ENCODE measurements around the gene RAET1G. TPM values are rescaled to one million over a fixed set of nuclear protein-coding genes. Genes with fewer than 3 reads are reported as not detected.
"Not testable (repeated sequence)": the region's sequence is repeated elsewhere in the genome, so short reads cannot be mapped to it uniquely, and the experiment has no call there.

The RAET1G gene
- total RNA-seq, 1 experiment from 2014 or later = 0.45 TPM

GRCh38 chr6:149939909-149940671 is 17.2 kb upstream of the RAET1G start:
- ChIA-PET POLR2A (ENCODE audit: low non-redundant PET) (no interaction called here), CTCF (no interaction called here)
- TF ChIP-seq EZH2 (IDR thresholded peaks at IDR 0.05; ENCODE audit: borderline replicate concordance, low read depth, low read length, poor library complexity, severe bottlenecking) (no peak), CTCF (conservative IDR thresholded peaks at IDR 0.05; ENCODE audit: low read depth, low read length) (no peak)
- Histone ChIP-seq H3K4me1 (ENCODE audit: insufficient read depth, low read length, poor library complexity, severe bottlenecking) (no peaks in the 10 kb centered on the region), H3K4me3 (ENCODE audit: low read depth, low read length, poor library complexity, severe bottlenecking) (no peak overlapping the region), H3K9me3 (ENCODE audit: low read depth, low read length, poor library complexity, severe bottlenecking) (no peaks in the 10 kb centered on the region), H3K36me3 (ENCODE audit: insufficient read depth, low read length, poor library complexity, severe bottlenecking) (no peaks in the 10 kb centered on the region), H3K27ac (ENCODE audit: low read depth, low read length, poor library complexity, severe bottlenecking) (no peak overlapping the region), H3K27me3 (replicated peaks; ENCODE audit: insufficient read depth, low read depth, low read length, poor library complexity) (peaks cover 23% of the 10 kb centered on the region)
- no peak for DNase-seq (ENCODE audit: low spot score)
- intact Hi-C loops (cut with micrococcal nuclease; ENCODE audit: unreplicated experiment) = loop anchor here (10.0 kb wide), 2 partner anchors 395 to 455 kb away; no protein-coding TSS in a partner anchor
- no TSS peak for BruUV-seq (replicated peaks)

DNA sequence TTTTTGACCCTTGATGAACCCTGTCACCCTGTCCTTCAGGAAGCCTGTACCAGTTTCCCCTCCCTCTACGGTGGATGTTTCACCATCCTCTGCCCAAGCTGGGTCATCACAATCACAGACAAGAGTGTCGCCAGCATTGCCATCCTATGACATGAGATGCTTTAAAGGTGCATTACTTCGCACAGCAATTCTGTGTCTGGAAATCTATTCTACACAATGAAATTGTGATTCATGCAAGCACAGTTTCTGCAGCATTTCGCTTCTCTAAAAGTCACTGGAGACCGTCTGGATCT is 16.4 kb upstream of the RAET1G start:
- ChIA-PET POLR2A (ENCODE audit: low non-redundant PET) (no interaction called here), CTCF (no interaction called here)
- Histone ChIP-seq H3K27ac (ENCODE audit: low read depth, low read length, poor library complexity, severe bottlenecking) (no peak overlapping the region), H3K4me1 (ENCODE audit: insufficient read depth, low read length, poor library complexity, severe bottlenecking) (no peaks in the 10 kb centered on the region), H3K9me3 (ENCODE audit: low read depth, low read length, poor library complexity, severe bottlenecking) (no peaks in the 10 kb centered on the region), H3K36me3 (ENCODE audit: insufficient read depth, low read length, poor library complexity, severe bottlenecking) (no peaks in the 10 kb centered on the region), H3K4me3 (ENCODE audit: low read depth, low read length, poor library complexity, severe bottlenecking) (no peak overlapping the region), H3K27me3 (replicated peaks; ENCODE audit: insufficient read depth, low read depth, low read length, poor library complexity) (peaks cover 23% of the 10 kb centered on the region)
- TF ChIP-seq EZH2 (IDR thresholded peaks at IDR 0.05; ENCODE audit: borderline replicate concordance, low read depth, low read length, poor library complexity, severe bottlenecking) = no peak
- TF ChIP-seq CTCF (conservative IDR thresholded peaks at IDR 0.05; ENCODE audit: low read depth, low read length) = no peak
- intact Hi-C loops (cut with micrococcal nuclease; ENCODE audit: unreplicated experiment) = loop anchor here (10.0 kb wide), 2 partner anchors 395 to 455 kb away; no protein-coding TSS in a partner anchor
- no peak for DNase-seq (ENCODE audit: low spot score)
- no TSS peak for BruUV-seq (replicated peaks)

DNA sequence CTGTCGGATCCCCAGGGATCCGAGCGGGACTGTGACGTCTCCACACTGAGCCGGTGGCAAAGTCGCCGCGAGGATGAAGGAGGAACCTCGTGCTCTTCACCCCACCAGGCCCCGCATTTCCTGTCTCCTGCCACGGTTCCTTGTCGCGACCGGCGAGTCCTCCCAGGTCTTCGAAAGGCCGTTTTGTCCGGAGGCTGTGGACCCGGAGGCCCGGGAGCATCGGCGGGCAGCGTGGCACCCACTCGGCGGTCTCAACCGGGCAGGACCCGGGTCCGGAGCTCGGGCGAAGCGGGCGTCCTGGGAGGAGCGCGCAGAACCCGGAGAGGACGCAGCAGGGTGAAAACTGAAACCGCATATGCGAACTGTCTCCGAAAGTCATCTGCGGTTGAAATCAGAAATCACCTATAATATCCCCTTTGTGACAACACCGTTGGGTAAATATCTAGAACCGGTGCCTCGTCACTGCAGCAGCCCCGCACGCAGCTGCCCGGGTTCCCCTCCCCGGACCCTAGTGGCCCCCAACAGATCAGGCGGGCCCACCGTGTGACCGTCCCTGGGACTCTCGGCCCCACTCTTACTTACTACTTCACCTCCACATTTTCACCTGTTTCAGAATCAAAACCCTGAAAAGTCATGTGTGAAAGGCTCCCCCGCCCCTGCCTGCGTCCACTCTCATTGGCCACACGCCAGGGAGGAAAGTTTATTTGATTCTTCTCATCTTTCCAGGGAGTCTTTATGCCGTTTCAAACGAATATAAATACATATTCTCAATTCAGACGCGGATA is 15.8 kb upstream of the RAET1G start:
- Histone ChIP-seq H3K9me3 (ENCODE audit: low read depth, low read length, poor library complexity, severe bottlenecking) (no peaks in the 10 kb centered on the region), H3K27ac (ENCODE audit: low read depth, low read length, poor library complexity, severe bottlenecking) (no peak overlapping the region), H3K4me3 (ENCODE audit: low read depth, low read length, poor library complexity, severe bottlenecking) (peak overlapping the region; percentile 42), H3K4me1 (ENCODE audit: insufficient read depth, low read length, poor library complexity, severe bottlenecking) (no peaks in the 10 kb centered on the region), H3K36me3 (ENCODE audit: insufficient read depth, low read length, poor library complexity, severe bottlenecking) (no peaks in the 10 kb centered on the region), H3K27me3 (replicated peaks; ENCODE audit: insufficient read depth, low read depth, low read length, poor library complexity) (peaks cover 23% of the 10 kb centered on the region)
- no TSS peak for BruUV-seq (replicated peaks)
- TF ChIP-seq CTCF (conservative IDR thresholded peaks at IDR 0.05; ENCODE audit: low read depth, low read length) = no peak
- no peak for TF ChIP-seq EZH2 (IDR thresholded peaks at IDR 0.05; ENCODE audit: borderline replicate concordance, low read depth, low read length, poor library complexity, severe bottlenecking)
- intact Hi-C loops (cut with micrococcal nuclease; ENCODE audit: unreplicated experiment) = loop anchor here (10.0 kb wide), 2 partner anchors 396 to 456 kb away; no protein-coding TSS in a partner anchor
- ChIA-PET POLR2A (ENCODE audit: low non-redundant PET) (no interaction called here), CTCF (no interaction called here)
- DNase-seq (ENCODE audit: low spot score) = no peak

DNA sequence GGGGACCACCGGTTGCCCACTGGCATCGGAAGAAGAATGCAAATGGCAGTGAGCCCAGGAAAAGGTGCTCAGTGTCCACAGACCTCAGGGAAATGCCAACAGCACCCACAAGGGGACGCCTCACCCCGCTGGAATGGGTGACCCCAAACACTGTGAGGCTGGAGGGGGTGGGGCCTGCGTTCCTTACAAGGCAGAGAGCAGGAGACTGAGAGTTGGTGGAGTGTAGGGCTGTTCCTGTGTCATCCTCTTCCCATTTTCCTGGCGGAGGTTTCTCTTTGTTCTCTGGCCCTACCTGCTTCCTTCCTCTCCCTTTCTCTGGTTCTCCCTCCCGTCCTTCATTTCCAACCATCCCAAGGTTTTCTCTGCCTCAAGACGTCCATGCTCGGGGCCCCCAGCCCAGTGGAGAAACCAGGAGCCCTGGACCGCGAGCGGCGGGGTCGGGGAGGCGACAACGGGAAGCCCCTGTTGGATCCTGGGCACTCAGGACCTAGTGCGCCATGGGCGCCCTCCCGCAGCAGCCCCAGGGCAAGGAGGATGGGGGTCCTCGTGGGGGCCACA is 15.2 kb upstream of the RAET1G start:
- H3K9me3 ChIP-seq (ENCODE audit: low read depth, low read length, poor library complexity, severe bottlenecking); POLR2A ChIA-PET (ENCODE audit: low non-redundant PET); DNase-seq (ENCODE audit: low spot score); H3K36me3 ChIP-seq (ENCODE audit: insufficient read depth, low read length, poor library complexity, severe bottlenecking); H3K27ac ChIP-seq (ENCODE audit: low read depth, low read length, poor library complexity, severe bottlenecking); BruUV-seq (replicated peaks); CTCF ChIA-PET; H3K4me1 ChIP-seq (ENCODE audit: insufficient read depth, low read length, poor library complexity, severe bottlenecking): not testable (repeated sequence)
- intact Hi-C loops (cut with micrococcal nuclease; ENCODE audit: unreplicated experiment) = loop anchor here (10.0 kb wide), 2 partner anchors 397 to 457 kb away; no protein-coding TSS in a partner anchor
- Histone ChIP-seq H3K4me3 (ENCODE audit: low read depth, low read length, poor library complexity, severe bottlenecking) (peak overlapping the region; percentile 42), H3K27me3 (replicated peaks; ENCODE audit: insufficient read depth, low read depth, low read length, poor library complexity) (peaks cover 23% of the 10 kb centered on the region)
